GM12875 (cell line): Measurements from ENCODE around the gene NAA38.

ENCODE experiments used
- H3K4me3 ChIP-seq: one replicate; pipeline ENCODE4 v1.5.1; 2011; ENCODE audit warnings: low read depth, low read length, control low read depth
- CTCF ChIP-seq: IDR thresholded peaks from 2 replicates; pipeline ENCODE4 v1.5.1; 2011; ENCODE audit warnings: low read depth, mild to moderate bottlenecking, control low read depth, inconsistent platforms, low read length, moderate library complexity, borderline replicate concordance; ENCODE audit not compliant: insufficient read depth

The NAA38 gene

GRCh38 chr17:7841915-7842379 is 15.4 kb downstream of the NAA38 start:
- peak overlapping the region; percentile 91 for H3K4me3 ChIP-seq
- TF ChIP-seq CTCF: no peak

- peak overlapping the region; percentile 91 for H3K4me3 ChIP-seq
- no peak for TF ChIP-seq CTCF
Observed at GRCh38 chr17:7841396-7841914, 15.9 kb downstream of the NAA38 start.

- no peak overlapping the region for H3K4me3 ChIP-seq
- no peak for TF ChIP-seq CTCF
Observed at GRCh38 chr17:7840875-7841274, 16.5 kb downstream of the NAA38 start.

- no peak overlapping the region for H3K4me3 ChIP-seq
- no peak for TF ChIP-seq CTCF
Observed at GRCh38 chr17:7840441-7840840, 16.9 kb downstream of the NAA38 start.

GRCh38 chr17:7839876-7840261 is 17.5 kb downstream of the NAA38 start:
- TF ChIP-seq CTCF: no peak
- H3K4me3 ChIP-seq: no peak overlapping the region

DNA sequence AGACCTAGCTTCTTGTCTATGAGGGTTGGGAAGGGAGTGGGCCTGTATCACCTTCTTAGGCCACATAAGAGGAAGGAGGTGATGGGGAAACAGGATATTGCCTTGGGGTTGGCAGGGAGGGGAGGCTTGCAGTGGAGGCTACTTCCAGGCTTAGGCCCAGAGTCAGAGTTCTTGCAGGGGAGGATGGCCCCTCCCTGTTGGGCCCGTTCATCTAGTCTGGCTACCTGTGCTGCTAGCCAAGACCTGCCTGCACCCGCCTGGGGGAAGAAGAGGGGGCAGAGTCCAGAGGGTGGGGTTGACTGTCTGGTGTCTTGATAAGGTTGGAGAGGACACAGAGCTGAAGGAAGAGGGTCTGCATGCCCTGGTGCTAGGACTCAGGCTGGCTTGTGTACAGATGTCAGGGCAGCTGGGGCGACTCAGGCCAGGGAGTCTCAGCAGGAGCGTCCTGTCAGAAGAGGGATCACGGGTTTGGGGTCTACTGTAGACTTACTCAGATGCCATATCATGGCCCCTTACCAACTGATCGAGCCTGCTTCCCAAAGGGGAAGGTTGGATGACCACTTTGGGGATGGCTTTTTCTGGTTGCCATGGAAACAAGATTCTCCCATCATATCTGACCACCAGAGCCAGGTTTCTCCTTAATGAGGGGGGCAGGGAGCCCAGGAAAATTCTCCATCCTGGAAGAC is 18.0 kb downstream of the NAA38 start:
- H3K4me3 ChIP-seq: no peak overlapping the region
- no peak for TF ChIP-seq CTCF

- H3K4me3 ChIP-seq: no peak overlapping the region
- TF ChIP-seq CTCF: no peak
Observed at GRCh38 chr17:7838090-7839075, 19.0 kb downstream of the NAA38 start.
